Activated CD8-positive, alpha-beta memory T cell treated with anti-CD3 and anti-CD28 coated beads, Interleukin-2, amount 10 ng/mL, durations not matched to agents 7 days and 5 days (primary cell): Measurements from ENCODE around the gene CCDC120. TPM values are rescaled to one million over a fixed set of nuclear protein-coding genes. Genes with fewer than 3 reads are reported as not detected.

Experiments
- total RNA-seq, 2 experiments: library from RNA; stranded (reverse); gene quantifications; one replicate each; pipeline ENCODE4 v1.2.3, GENCODE V29; 2021

CCDC120 gene
- total RNA-seq, 2 experiments from 2014 or later: 6.9 to 7.9 TPM

Other genes with a start within 250 kb of the CCDC120 start
- gene ERAS, start 232.5 kb upstream of the CCDC120 start, total RNA-seq: not detected
- under 1 TPM; 0.21 to 0.93 TPM for gene PCSK1N, start 223.4 kb upstream of the CCDC120 start, total RNA-seq
- 10 to 100 TPM; 52.9 to 53.2 TPM for gene TIMM17B, start 161.2 kb upstream of the CCDC120 start, total RNA-seq
- gene PQBP1, start 161.1 kb upstream of the CCDC120 start, total RNA-seq: 10 to 100 TPM; 65.1 to 86.9 TPM
- gene SLC35A2, start 147.4 kb upstream of the CCDC120 start, total RNA-seq: 10 to 100 TPM; 13.0 to 21.0 TPM
- gene PIM2, start 140.0 kb upstream of the CCDC120 start, total RNA-seq: 100 to 1,000 TPM; 168 to 252 TPM
- gene OTUD5, start 101.4 kb upstream of the CCDC120 start, total RNA-seq: 10 to 100 TPM; 56.9 to 65.2 TPM
- 1 to 10 TPM; 2.9 to 5.5 TPM for gene KCND1, start 87.2 kb upstream of the CCDC120 start, total RNA-seq
- gene GRIPAP1, start 56.7 kb upstream of the CCDC120 start, total RNA-seq: 100 to 1,000 TPM; 104 to 126 TPM
- gene TFE3, start 15.6 kb upstream of the CCDC120 start, total RNA-seq: 10 to 100 TPM; 29.4 to 34.1 TPM
- 10 to 100 TPM; 21.4 to 21.6 TPM for gene PRAF2, start 15.0 kb downstream of the CCDC120 start, total RNA-seq
- gene WDR45, start 20.9 kb downstream of the CCDC120 start, total RNA-seq: 10 to 100 TPM; 34.8 to 50.5 TPM
- gene GPKOW, start 64.7 kb downstream of the CCDC120 start, total RNA-seq: 10 to 100 TPM; 25.7 to 29.6 TPM
- 1 to 10 TPM; 1.1 to 2.0 TPM for gene MAGIX, start 103.8 kb downstream of the CCDC120 start, total RNA-seq
- gene PLP2, start 112.9 kb downstream of the CCDC120 start, total RNA-seq: 10 to 100 TPM; 21.9 to 44.7 TPM
- gene PRICKLE3, start 127.4 kb downstream of the CCDC120 start, total RNA-seq: 10 to 100 TPM; 21.1 to 24.7 TPM
- 1 to 10 TPM; 1.9 to 3.9 TPM for gene SYP, start 141.2 kb downstream of the CCDC120 start, total RNA-seq
- gene CACNA1F, start 174.3 kb downstream of the CCDC120 start, total RNA-seq: 1 to 10 TPM in 1 of 2 experiments, under 1 TPM in 1; 0.19 to 1.3 TPM
- 10 to 100 TPM; 24.6 to 29.9 TPM for gene CCDC22, start 176.5 kb downstream of the CCDC120 start, total RNA-seq
- 10 to 100 TPM; 26.8 to 82.1 TPM for gene FOXP3, start 205.7 kb downstream of the CCDC120 start, total RNA-seq
- gene PPP1R3F, start 210.8 kb downstream of the CCDC120 start, total RNA-seq: 10 to 100 TPM; 13.9 to 14.4 TPM
- gene GAGE10, start 244.6 kb downstream of the CCDC120 start, total RNA-seq: not detected